A673 (cell line): ENCODE measurements around the gene BCAS1. TPM values are rescaled to one million over a fixed set of nuclear protein-coding genes. Genes with fewer than 3 reads are reported as not detected.

Source experiments
- BruUV-seq: library from RNA; stranded (reverse); fragments of 400-500 nt; replicated peaks from 2 replicates; lab custom pipeline; 2021; lab: Mats Ljungman, UMichigan
- CTCF ChIA-PET: fragments of 300-600 bp; sonication (Branson Sonifier 250); formaldehyde crosslinking; loops from one replicate; lab custom pipeline; 2022; ENCODE audit warnings: antibody characterized with exemption; lab: Charles Lee
- POLR2A ChIA-PET: fragments of 300-600 bp; sonication (Branson Sonifier 250); formaldehyde crosslinking; loops from one replicate; lab custom pipeline; 2022; ENCODE audit warnings: antibody characterized with exemption; ENCODE audit not compliant: low non-redundant PET; lab: Charles Lee
- DNase-seq: peaks from one replicate; pipeline ENCODE4 v3.0.0-alpha.2; 2015; ENCODE audit warnings: low spot score
- H3K27ac ChIP-seq: fragments of 200-600 bp; sonication (generic); 2 replicates; pipeline ENCODE4 v1.5.1; 2016; ENCODE audit warnings: mixed run types, low read depth, mild to moderate bottlenecking, mixed read lengths, antibody characterized with exemption, low read length; ENCODE audit not compliant: poor library complexity, severe bottlenecking
- H3K27me3 ChIP-seq: fragments of 200-600 bp; sonication (generic); replicated peaks from 2 replicates; pipeline ENCODE4 v1.6.1; 2017; ENCODE audit warnings: mixed run types, low read depth, mild to moderate bottlenecking, mixed read lengths, antibody characterized with exemption, low read length; ENCODE audit not compliant: insufficient read depth, poor library complexity
- H3K36me3 ChIP-seq: fragments of 200-600 bp; sonication (generic); 2 replicates; pipeline ENCODE4 v1.6.1; 2016; ENCODE audit warnings: mixed run types, mild to moderate bottlenecking, mixed read lengths, antibody characterized with exemption, low read length; ENCODE audit not compliant: insufficient read depth, poor library complexity, severe bottlenecking
- H3K4me1 ChIP-seq: fragments of 200-600 bp; sonication (generic); 2 replicates; pipeline ENCODE4 v1.6.1; 2017; ENCODE audit warnings: mixed run types, mild to moderate bottlenecking, mixed read lengths, antibody characterized with exemption, low read length; ENCODE audit not compliant: insufficient read depth, poor library complexity, severe bottlenecking
- H3K4me3 ChIP-seq: fragments of 200-600 bp; sonication (generic); 2 replicates; pipeline ENCODE4 v1.5.1; 2016; ENCODE audit warnings: low read depth, mixed run types, mild to moderate bottlenecking, mixed read lengths, low read length; ENCODE audit not compliant: poor library complexity, severe bottlenecking
- H3K9me3 ChIP-seq: fragments of 200-600 bp; sonication (generic); 2 replicates; pipeline ENCODE4 v1.6.1; 2016; ENCODE audit warnings: mixed run types, low read depth, mild to moderate bottlenecking, mixed read lengths, antibody characterized with exemption, low read length; ENCODE audit not compliant: poor library complexity, severe bottlenecking
- EZH2 ChIP-seq: fragments of 200-600 bp; sonication (generic); IDR thresholded peaks from 2 replicates; pipeline ENCODE4 v1.6.1; 2017; ENCODE audit warnings: borderline replicate concordance, low read depth, mild to moderate bottlenecking, mixed read lengths, antibody characterized with exemption, low read length; ENCODE audit not compliant: poor library complexity, severe bottlenecking
- intact Hi-C: fragments of 100-400 bp; cut with micrococcal nuclease; formaldehyde crosslinking; loops from one replicate; pipeline ENCODE4 v1.10.0; 2022; ENCODE audit not compliant: unreplicated experiment
- total RNA-seq: library from RNA; stranded (reverse); gene quantifications from 2 replicates; pipeline ENCODE4 v1.2.3, GENCODE V29; 2021
- TF ChIP-seq, protein P1 (sequence below): fragments of 300-800, 200-600 bp; sonication (generic); conservative IDR thresholded peaks from 2 replicates; pipeline ENCODE4 v1.5.1; 2017; ENCODE audit warnings: low read depth, mild to moderate bottlenecking, antibody characterized with exemption, low read length, moderate library complexity, mixed read lengths

Gene BCAS1
- total RNA-seq, 1 experiment from 2014 or later = 1.4 TPM

DNA sequence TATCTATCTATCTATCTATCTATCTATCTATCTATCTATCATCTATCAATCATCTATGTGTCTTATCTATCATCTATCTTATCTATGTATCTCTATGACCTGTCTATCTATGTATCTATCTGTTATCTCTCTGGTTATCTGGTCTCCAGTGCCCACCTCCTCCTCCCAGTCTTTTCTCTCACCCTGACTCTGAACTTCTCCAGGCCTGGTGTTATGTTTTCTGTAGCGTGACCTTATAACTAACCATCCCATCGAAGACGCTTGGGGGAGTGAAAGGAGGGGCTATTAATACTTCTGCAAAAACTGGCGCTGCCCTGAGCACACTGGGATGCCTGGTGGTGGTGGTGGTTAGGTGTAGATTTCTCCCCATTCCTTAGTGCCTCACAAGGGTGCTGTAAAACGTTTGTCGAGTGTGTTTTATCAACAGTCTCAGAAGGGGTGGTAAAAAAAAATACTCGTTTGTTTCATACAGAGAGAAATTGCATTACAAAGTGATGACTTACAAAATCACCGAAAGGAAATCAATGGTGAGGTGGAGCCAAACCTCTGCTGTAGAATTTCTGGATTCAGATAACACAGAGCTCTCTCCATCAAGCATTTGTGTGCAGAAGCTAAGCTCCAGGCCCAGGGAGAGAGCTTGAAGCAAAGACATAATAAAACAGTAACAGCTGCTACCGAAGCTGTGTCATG lies 156.2 kb downstream of the BCAS1 start:
- no peak for DNase-seq
- H3K27me3 ChIP-seq = no peaks in the 10 kb centered on the region
- intact Hi-C loops = loop anchor here (2.0 to 10.0 kb wide), 2 partner anchors 85 to 159 kb away; no protein-coding TSS in a partner anchor
- CTCF ChIA-PET = interaction anchor here (0.6 kb wide), 1 partner anchor 43 kb away, joined by 3 read pairs; no protein-coding TSS in a partner anchor
- H3K4me3 ChIP-seq = no peak overlapping the region
- no peaks in the 10 kb centered on the region for H3K36me3 ChIP-seq
- BruUV-seq = no TSS peak
- peak overlapping the region; percentile 98 for H3K27ac ChIP-seq
- no peaks in the 10 kb centered on the region for H3K9me3 ChIP-seq
- POLR2A ChIA-PET = no interaction called here
- H3K4me1 ChIP-seq = peaks cover 45% of the 10 kb centered on the region
- TF ChIP-seq, protein P1, sequence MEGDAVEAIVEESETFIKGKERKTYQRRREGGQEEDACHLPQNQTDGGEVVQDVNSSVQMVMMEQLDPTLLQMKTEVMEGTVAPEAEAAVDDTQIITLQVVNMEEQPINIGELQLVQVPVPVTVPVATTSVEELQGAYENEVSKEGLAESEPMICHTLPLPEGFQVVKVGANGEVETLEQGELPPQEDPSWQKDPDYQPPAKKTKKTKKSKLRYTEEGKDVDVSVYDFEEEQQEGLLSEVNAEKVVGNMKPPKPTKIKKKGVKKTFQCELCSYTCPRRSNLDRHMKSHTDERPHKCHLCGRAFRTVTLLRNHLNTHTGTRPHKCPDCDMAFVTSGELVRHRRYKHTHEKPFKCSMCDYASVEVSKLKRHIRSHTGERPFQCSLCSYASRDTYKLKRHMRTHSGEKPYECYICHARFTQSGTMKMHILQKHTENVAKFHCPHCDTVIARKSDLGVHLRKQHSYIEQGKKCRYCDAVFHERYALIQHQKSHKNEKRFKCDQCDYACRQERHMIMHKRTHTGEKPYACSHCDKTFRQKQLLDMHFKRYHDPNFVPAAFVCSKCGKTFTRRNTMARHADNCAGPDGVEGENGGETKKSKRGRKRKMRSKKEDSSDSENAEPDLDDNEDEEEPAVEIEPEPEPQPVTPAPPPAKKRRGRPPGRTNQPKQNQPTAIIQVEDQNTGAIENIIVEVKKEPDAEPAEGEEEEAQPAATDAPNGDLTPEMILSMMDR = no peak
- TF ChIP-seq EZH2 = no peak

DNA sequence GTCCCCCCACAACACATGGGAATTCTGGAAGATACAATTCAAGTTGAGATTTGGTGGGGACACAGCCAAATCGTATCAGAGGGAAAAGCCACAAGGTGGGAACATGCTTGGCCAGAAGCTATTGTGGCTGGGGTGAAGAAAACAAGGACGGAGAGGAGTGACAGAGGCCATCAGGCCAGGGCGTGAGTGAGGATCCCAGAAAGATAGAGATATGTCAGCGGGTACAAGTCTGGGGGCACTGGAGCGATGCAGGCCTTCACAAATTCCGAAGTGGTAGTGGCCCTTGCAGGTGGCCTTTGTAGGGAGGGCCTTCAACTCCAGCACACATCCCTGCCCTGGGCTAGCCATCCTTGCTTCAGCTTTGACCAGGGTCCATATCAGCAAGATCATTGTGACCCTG lies 159.1 kb downstream of the BCAS1 start:
- Histone ChIP-seq H3K4me1 (peaks cover 23% of the 10 kb centered on the region), H3K27me3 (no peaks in the 10 kb centered on the region), H3K36me3 (no peaks in the 10 kb centered on the region), H3K9me3 (no peaks in the 10 kb centered on the region), H3K4me3 (no peak overlapping the region), H3K27ac (no peak overlapping the region)
- intact Hi-C loops = loop anchor here (10.0 kb wide), 1 partner anchor 156 kb away; no protein-coding TSS in a partner anchor
- DNase-seq = no peak
- BruUV-seq = no TSS peak
- CTCF ChIA-PET = interaction anchor here (0.6 kb wide), 1 partner anchor 252 kb away, joined by 3 read pairs; no protein-coding TSS in a partner anchor
- POLR2A ChIA-PET = no interaction called here
- TF ChIP-seq, protein P1 = no peak
- no peak for TF ChIP-seq EZH2

DNA sequence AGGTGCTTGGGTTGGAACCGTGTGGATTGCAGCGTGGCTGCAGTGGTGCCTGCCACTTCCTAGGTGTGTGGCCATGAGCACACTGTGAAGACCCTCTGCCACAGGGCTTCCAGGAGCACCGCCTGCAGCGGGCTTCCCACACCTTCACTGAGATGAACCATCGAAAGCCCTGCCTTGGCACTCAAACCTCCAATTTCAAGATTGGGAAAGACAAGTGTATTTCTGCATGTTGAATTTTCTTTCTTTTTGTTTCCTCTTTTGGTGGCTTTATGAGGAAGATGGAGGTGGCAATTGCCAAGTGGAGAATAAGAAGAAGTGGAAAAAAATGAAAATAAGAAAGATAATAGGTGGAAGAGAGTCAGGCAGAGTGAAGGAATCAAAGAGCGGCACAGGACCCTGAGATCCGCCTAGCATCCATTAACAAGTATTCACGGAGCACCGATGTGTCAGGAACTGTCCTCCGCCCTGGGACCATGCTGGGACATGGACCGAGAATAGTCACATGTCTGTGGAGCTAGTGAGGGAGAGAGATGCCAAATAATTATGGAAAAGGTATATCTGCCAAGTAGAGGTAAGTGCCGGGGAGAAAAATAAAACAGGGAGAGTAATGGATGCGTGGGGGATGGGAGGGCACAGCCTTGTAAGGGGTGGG lies 159.9 kb downstream of the BCAS1 start:
- ChIA-PET POLR2A (no interaction called here), CTCF (no interaction called here)
- Histone ChIP-seq H3K27ac (no peak overlapping the region), H3K4me1 (peaks cover 15% of the 10 kb centered on the region), H3K4me3 (no peak overlapping the region), H3K9me3 (no peaks in the 10 kb centered on the region), H3K27me3 (no peaks in the 10 kb centered on the region), H3K36me3 (no peaks in the 10 kb centered on the region)
- TF ChIP-seq, protein P1 = no peak
- TF ChIP-seq EZH2 = no peak
- DNase-seq = no peak
- BruUV-seq = no TSS peak
- intact Hi-C loops = loop anchor here (10.0 kb wide), 1 partner anchor 156 kb away; no protein-coding TSS in a partner anchor
